Bone marrow (tissue), 2 donors: ENCODE results near the gene TNFRSF6B.

Experiments
- DNase-seq, 2 donors: peaks; one replicate each; lab custom pipeline; 2025; lab: John Stamatoyannopoulos, UW

Gene TNFRSF6B

DNA sequence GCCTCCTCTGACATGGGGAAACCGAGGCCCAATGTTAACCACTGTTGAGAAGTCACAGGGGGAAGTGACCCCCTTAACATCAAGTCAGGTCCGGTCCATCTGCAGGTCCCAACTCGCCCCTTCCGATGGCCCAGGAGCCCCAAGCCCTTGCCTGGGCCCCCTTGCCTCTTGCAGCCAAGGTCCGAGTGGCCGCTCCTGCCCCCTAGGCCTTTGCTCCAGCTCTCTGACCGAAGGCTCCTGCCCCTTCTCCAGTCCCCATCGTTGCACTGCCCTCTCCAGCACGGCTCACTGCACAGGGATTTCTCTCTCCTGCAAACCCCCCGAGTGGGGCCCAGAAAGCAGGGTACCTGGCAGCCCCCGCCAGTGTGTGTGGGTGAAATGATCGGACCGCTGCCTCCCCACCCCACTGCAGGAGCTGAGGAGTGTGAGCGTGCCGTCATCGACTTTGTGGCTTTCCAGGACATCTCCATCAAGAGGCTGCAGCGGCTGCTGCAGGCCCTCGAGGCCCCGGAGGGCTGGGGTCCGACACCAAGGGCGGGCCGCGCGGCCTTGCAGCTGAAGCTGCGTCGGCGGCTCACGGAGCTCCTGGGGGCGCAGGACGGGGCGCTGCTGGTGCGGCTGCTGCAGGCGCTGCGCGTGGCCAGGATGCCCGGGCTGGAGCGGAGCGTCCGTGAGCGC lies 1.6 kb downstream of the TNFRSF6B start:
- DNase-seq: no peak

GRCh38 chr20:63698739-63699465 lies 2.5 kb downstream of the TNFRSF6B start:
- DNase-seq: no peak

DNA sequence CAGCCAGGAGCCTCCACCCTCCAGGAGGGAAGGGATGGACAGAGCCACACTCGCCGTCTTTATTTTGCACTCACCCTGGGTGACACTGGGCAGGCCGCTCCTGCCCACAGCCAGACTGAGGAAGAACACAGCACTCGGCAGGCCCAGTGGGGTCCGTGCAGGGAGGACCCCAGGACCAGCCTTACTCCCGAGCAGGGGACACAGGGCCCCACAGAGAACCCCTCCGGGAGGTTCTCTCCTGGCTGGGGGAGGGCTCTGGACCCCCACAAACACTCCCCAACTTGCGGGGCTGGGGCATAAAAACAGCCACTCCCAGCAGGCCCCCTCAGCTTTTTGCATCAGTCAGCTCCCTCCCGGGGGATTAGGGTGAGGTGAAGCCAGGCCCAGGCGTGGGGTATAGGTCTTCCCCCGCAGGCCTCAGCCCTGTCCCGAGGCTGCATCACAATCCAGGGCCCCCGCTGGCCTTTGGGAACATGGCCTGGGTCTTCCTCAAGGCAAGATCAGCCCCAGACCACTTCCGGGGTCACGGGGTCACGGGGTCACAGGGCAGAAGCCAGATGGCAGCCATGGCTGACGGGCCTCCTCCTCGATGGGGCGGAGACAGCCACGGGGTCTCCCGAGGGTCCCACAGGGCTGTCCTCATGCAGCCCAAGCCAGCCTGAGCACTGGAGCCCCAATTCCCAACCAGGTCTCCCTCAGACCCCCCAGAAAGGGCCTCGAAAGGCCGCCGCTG lies 3.2 kb downstream of the TNFRSF6B start:
- no peak for DNase-seq

- DNase-seq: no peak
Observed at GRCh38 chr20:63700199-63701050, 4.0 kb downstream of the TNFRSF6B start.

- DNase-seq: no peak
Observed at GRCh38 chr20:63701051-63701328, 4.5 kb downstream of the TNFRSF6B start.

- DNase-seq: no peak
Observed at GRCh38 chr20:63701329-63702035, 5.0 kb downstream of the TNFRSF6B start.

DNA sequence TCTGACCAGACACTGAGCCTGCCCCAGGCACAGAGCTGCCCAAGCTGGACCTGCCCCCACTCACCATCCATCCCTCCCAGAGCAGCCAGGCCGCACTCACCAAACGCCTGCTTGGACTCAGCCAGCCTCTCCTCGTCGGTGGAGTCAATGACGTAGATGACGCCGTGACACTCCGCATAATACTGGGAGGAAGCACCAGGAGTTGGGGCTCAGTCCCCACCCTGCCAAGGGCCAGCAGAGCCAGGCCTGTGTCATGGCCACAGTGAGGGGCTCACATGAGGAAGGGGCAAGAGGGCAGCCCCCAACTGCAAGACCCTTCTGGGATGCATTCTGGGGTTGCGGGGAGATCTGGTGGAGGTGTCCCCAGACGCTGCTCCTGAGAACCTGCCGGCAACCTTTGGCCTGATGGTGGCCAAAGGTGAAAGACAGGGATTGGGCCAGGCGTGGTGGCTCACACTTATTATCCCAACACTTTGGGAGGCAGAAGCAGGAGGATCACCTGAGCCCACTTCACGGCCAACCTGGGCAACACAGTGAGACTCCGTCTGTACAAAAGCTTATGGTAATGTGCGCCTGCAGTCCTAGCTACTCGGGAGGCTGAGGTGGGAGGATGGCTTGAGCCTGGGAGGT lies 5.7 kb downstream of the TNFRSF6B start:
- no peak for DNase-seq

GRCh38 chr20:63702751-63703470 lies 6.5 kb downstream of the TNFRSF6B start:
- DNase-seq: no peak

GRCh38 chr20:63703471-63703975 lies 7.1 kb downstream of the TNFRSF6B start:
- no peak for DNase-seq

DNA sequence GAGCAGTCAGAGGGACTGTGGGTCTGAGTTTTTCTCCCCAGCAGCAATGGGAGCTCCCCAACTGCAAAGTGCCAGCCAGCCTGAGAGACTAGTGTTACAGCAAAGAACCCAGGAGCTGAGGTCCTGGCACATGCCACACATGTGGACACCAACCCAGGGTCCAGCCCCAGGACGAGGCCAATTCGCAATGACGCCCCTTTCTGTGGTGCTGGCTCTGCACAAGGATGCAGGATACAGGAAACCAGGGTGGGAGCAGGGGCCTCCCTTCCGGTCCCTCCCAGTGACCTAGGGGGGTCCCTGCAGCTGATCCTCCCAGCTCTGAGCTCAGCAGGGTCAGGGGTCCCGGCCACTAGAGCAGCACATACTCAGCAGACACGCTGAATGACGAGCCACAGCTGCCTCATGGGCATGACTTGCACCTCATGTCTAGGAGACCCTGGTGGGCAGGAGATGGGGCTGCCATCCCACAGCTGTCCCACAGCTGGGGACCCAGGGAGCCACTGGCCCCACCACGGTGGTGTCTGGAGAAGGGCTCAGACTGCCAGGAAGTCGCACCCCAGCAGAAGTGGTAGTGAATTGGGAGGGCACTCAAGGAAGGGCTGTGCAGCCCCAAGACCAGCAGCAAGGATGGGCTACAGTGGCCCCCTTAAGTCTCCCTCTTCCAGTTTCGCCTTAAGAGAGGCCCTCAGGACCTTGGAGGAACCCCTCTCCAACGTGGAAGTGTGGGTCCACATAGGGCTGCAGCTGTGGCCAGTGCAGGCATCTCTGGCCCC lies 7.7 kb downstream of the TNFRSF6B start:
- no peak for DNase-seq

DNA sequence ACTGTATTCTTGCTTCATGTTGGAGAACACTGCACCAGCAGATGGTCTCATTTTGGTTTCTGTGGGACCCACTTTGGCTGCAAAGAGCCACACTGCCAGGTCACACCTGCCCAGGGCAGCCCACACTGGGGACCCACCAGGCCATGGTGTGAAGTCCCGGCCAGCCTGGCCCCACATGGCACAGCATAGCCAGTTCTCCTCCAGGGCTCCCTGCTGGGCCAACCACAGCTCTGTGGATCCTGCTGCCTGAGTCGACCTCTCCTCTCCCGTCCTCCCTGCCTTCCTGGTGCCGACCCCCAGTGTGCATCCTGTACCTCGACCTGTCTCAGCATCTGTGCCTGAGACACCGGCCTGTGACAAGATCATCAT lies 8.3 kb downstream of the TNFRSF6B start:
- no peak for DNase-seq

- DNase-seq: no peak
Observed at GRCh38 chr20:63705232-63706026, 9.0 kb downstream of the TNFRSF6B start.

- no peak for DNase-seq
Observed at GRCh38 chr20:63706027-63706695, 9.7 kb downstream of the TNFRSF6B start.

- DNase-seq: no peak
Observed at GRCh38 chr20:63706852-63707557, 10.6 kb downstream of the TNFRSF6B start.

DNA sequence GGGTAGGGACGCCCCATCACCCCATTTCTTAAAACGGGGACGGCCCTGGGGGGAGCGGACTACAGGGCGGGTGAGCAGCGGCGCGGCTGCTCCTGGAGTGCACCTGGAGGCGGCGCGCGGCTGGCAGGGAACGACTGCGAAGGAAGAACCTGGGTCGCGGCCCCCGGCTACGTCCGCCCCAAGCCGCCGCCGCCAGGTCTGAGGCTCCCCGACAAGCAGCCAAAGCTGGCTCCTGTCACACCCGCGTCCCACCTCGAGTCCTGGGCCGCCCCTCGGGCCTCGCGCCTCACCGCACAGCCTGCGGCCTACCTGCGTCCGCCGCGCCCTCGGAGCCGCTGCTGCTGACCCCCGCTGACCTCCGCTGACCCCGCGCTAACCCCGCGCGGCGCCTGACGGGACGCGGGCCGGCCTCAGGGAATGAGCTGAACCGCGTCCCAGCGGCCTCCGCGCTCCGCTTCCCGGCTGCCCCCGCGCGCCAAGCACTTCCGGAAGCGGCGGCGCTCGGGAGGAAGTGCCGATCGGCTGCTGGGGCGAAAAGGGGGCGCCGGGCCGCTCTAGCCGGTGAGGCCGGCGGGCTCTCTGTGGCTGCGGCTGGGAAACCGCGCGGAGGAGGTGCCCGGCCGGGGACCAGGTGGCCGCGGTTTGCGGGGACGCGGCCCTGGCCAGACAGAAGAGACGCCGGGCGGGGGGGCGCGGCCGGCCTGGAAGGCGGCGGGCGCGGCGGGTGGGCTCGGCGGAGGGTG lies 11.3 kb downstream of the TNFRSF6B start, which contains the start of the genes ARFRP1 and ZGPAT:
TSS of gene ARFRP1 (minus strand) at position 419 of the 743 bp plus-strand sequence. CDS start 885 bp downstream, outside the sequence.
TSS of gene ZGPAT (plus strand) at position 482 of the 743 bp plus-strand sequence. CDS start 542 bp downstream, outside the sequence.
- peak; percentile 68 to 85 for DNase-seq
